MCF 10A (cell line): ENCODE results near the gene AFTPH. TPM values are rescaled to one million over a fixed set of nuclear protein-coding genes. Genes with fewer than 3 reads are reported as not detected.

Experiments
- BruUV-seq: library from RNA; stranded (reverse); fragments of 400-500 nt; replicated peaks from 2 replicates; lab custom pipeline; 2021; lab: Mats Ljungman, UMichigan
- CTCF ChIA-PET: fragments of 300-600 bp; sonication (Branson Sonifier 250); formaldehyde crosslinking; extraction: SDS; loops from one replicate; lab custom pipeline; 2021; ENCODE audit warnings: antibody characterized with exemption, inconsistent platforms; lab: Yijun Ruan, JAX
- POLR2A ChIA-PET: fragments of 300-600, 350-650 bp; sonication (Branson Sonifier 250); formaldehyde crosslinking; extraction: SDS; loops from one replicate; lab custom pipeline; 2020; ENCODE audit warnings: antibody characterized with exemption, inconsistent platforms; lab: Yijun Ruan, JAX
- DNase-seq: peaks from one replicate; pipeline ENCODE4 v3.0.0-alpha.2; 2018; ENCODE audit not compliant: unreplicated experiment
- H3K27ac Mint-ChIP-seq: one replicate; pipeline ENCODE4 v1.8.0; 2022; ENCODE audit warnings: mild to moderate bottlenecking, low read depth, mixed read lengths; ENCODE audit not compliant: unreplicated experiment
- H3K27me3 Mint-ChIP-seq: one replicate; pipeline ENCODE4 v1.8.0; 2022; ENCODE audit warnings: mixed read lengths; ENCODE audit not compliant: insufficient read depth, unreplicated experiment
- H3K36me3 Mint-ChIP-seq: one replicate; pipeline ENCODE4 v1.8.0; 2022; ENCODE audit warnings: mild to moderate bottlenecking, moderate library complexity, mixed read lengths; ENCODE audit not compliant: insufficient read depth, unreplicated experiment
- H3K4me1 Mint-ChIP-seq: one replicate; pipeline ENCODE4 v1.8.0; 2022; ENCODE audit warnings: mixed read lengths; ENCODE audit not compliant: insufficient read depth, unreplicated experiment
- H3K4me3 Mint-ChIP-seq: one replicate; pipeline ENCODE4 v1.8.0; 2022; ENCODE audit warnings: mild to moderate bottlenecking, moderate library complexity, mixed read lengths; ENCODE audit not compliant: unreplicated experiment
- H3K9me3 Mint-ChIP-seq: one replicate; pipeline ENCODE4 v1.8.0; 2022; ENCODE audit warnings: mixed read lengths; ENCODE audit not compliant: unreplicated experiment
- intact Hi-C: fragments of 100-400 bp; cut with micrococcal nuclease; formaldehyde crosslinking; loops from 2 replicates; pipeline ENCODE4 v1.14.1; 2022
- total RNA-seq: library from RNA; stranded (reverse); gene quantifications from 2 replicates; pipeline ENCODE4 v1.2.3, GENCODE V29; 2022
- TF ChIP-seq, protein P1 (sequence below): fragments of 200-600 bp; IDR thresholded peaks from one replicate; pipeline ENCODE4 v1.8.0; 2022; ENCODE audit warnings: antibody characterized with exemption, mild to moderate bottlenecking; ENCODE audit not compliant: unreplicated experiment

Gene AFTPH
- total RNA-seq, 1 experiment from 2014 or later, result 24.7 TPM

DNA sequence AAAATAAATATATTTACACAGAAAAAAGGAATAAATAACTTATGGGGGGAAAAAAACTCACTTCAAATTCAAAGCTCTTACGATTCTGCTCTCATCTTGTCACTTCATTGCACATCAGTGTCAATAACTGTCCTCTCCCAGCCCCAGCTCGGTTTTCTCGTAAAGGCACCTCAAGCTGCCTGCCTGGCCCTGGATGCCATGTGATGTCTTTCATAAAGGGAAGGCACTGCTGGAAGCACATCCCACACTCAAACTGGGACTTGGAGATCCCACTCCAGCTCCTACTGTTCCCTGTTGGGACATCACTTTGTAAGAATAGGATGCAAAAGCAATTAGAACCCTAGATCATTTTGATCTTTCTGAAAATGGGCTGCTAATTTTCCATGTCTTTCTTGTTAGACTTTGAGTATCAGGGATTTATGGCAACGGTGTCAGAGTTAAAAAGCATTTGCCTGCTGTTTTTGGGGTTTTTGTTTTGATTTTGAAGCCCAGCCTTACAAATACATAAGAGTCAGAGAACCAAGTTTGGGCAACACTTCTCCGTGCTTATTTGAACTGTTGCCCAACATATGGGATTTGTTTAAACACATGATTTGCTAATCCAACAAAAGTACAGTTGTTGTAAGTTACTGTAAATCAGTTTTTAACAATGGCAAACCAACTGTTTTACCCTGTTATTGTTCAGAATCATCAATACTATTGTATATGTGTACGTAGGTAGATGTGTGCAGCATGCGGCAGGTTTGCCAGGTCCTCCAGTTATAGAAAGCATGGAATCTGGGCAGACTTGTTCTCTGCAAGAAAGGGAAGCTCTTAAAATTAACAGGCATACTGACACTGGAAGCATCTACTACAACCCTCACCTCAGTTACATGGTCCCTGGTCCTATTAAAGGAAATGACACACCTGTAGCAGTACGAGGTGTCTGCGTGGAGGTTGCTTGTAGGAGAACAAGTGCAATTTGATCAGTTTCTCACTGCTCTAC is 109.0 kb downstream of the AFTPH start:
- CTCF ChIA-PET, result interaction anchor here (0.9 to 1.0 kb wide), 3 partner anchors 8 to 153 kb away, joined by 3 read pairs; no protein-coding TSS in a partner anchor
- H3K9me3 Mint-ChIP-seq, result no peaks in the 10 kb centered on the region
- BruUV-seq, result no TSS peak

DNA sequence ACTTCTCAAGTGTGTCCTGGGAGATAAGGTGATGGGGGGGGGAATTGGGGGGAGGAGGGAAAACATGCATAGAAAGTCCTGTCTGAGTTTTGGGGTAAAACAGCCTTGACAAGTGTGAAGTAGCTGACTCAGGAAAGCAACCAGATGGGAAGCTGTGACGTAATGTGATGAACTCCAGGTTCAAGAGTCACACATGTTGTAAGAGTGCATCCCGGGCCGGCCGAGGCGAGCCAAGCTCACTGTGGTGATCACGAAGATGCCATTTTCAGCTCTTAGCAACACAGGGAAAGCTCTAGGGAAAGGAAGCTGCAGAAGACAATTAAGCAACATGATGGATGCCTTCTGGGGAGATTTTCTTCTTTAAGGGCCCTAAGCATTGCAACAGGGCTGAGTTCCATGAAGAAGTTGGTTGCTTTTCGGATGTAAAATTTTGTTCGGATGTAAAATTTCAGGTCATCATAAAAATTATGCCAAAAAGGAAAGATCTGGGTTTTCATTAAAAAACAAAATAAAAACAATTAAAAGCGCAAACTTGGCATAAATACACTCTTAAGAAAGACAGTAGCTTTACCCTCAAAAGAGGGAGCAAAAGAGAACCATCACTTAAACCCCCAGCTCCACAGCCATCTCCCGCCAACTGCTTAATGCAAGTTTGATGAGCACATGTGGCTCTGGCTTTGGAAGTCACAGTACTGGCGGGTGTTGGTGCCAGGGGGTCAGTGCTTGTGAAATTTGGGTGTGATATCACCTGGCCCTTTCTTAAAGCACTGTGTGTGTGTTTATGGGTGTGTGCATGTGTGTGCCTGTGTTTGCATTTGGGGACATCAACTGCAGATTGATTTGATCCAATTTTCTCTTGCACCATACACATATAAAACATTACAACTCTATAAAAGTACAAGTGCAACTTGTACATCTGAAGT is 110.5 kb downstream of the AFTPH start:
- POLR2A ChIA-PET, result interaction anchor here (1.0 to 12.6 kb wide), 8 partner anchors 9 to 133 kb away, joined by 3 to 216 read pairs (median 4); partner anchors contain the start of gene SERTAD2
- Mint-ChIP-seq H3K36me3 (peaks cover 43% of the 10 kb centered on the region), H3K4me1 (peaks cover 17% of the 10 kb centered on the region), H3K27ac (no peak overlapping the region), H3K27me3 (no peaks in the 10 kb centered on the region), H3K9me3 (no peaks in the 10 kb centered on the region), H3K4me3 (no peak overlapping the region)
- CTCF ChIA-PET, result interaction anchor here (0.6 to 1.1 kb wide), 3 partner anchors 9 to 282 kb away, joined by 3 to 4 read pairs (median 4); no protein-coding TSS in a partner anchor
- BruUV-seq, result TSS peak; percentile 11
- intact Hi-C loops, result no loop called here
- TF ChIP-seq, protein P1, sequence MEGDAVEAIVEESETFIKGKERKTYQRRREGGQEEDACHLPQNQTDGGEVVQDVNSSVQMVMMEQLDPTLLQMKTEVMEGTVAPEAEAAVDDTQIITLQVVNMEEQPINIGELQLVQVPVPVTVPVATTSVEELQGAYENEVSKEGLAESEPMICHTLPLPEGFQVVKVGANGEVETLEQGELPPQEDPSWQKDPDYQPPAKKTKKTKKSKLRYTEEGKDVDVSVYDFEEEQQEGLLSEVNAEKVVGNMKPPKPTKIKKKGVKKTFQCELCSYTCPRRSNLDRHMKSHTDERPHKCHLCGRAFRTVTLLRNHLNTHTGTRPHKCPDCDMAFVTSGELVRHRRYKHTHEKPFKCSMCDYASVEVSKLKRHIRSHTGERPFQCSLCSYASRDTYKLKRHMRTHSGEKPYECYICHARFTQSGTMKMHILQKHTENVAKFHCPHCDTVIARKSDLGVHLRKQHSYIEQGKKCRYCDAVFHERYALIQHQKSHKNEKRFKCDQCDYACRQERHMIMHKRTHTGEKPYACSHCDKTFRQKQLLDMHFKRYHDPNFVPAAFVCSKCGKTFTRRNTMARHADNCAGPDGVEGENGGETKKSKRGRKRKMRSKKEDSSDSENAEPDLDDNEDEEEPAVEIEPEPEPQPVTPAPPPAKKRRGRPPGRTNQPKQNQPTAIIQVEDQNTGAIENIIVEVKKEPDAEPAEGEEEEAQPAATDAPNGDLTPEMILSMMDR, result no peak
- DNase-seq, result no peak

More for the DNA sequence above, 109.0 kb downstream of the AFTPH start:
- TF ChIP-seq, protein P1, result no peak
- H3K4me3 Mint-ChIP-seq, result no peak overlapping the region
- DNase-seq, result no peak
- H3K27me3 Mint-ChIP-seq, result no peaks in the 10 kb centered on the region
- POLR2A ChIA-PET, result interaction anchor here (1.0 to 1.9 kb wide), 4 partner anchors 10 to 16 kb away, joined by 3 to 5 read pairs (median 4); no protein-coding TSS in a partner anchor
- intact Hi-C loops, result no loop called here
- peaks cover 53% of the 10 kb centered on the region for H3K36me3 Mint-ChIP-seq
- peaks cover 7% of the 10 kb centered on the region for H3K4me1 Mint-ChIP-seq
- no peak overlapping the region for H3K27ac Mint-ChIP-seq

DNA sequence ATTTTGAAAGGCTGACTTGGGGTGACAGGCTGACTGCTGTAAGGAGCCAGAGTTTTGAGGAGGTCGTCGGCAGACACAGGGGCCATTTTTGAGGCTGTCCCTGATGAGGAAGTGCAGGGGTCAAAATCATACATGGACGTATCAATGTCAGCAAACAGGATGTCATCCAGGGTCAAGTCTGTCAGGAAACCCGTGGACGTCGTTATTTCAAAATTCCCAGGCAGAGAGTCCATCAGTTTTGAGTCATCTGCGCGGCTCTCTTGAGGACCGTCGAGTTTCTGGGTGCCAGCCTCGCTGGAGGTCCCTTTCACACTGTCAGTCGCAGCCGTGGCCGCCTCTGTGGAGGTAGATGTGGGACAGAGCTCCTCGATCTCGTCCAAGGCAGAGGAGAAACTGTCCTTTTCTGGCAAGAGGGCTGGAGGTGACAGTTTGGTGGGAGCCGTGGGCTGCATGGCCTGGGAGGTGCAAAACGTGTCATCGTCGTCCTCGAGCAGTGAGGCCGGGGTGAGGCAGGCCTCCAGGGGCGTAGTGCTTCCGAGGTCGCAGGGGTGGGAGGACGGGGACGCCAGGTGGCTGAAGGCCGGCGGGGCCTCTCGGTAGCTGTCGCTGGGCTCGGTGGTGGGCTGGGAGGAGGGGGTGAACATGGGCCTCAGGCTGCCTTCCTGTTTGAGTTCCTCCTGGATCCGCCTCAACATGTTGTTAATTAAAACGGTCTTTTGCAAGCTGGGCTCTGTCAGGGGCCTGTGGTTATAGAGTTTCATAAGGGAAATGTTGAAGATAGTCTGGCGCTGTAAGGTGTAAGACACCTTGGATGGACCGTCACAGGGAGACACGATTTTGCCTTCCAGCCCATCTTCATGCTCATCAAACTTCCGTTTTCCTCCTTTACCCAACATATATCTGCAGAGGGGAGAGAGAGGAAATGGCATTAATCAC is 112.1 kb downstream of the AFTPH start:
- Mint-ChIP-seq H3K36me3 (peaks cover 36% of the 10 kb centered on the region), H3K27me3 (no peaks in the 10 kb centered on the region), H3K4me1 (peaks cover 21% of the 10 kb centered on the region), H3K9me3 (no peaks in the 10 kb centered on the region), H3K4me3 (no peak overlapping the region), H3K27ac (no peak overlapping the region)
- BruUV-seq, result no TSS peak
- intact Hi-C loops, result no loop called here
- ChIA-PET CTCF (no interaction called here), POLR2A (interaction anchor here (0.6 to 12.6 kb wide), 4 partner anchors 8 to 1885 kb away, joined by 3 to 216 read pairs (median 8); partner anchors contain the start of gene SERTAD2)
- TF ChIP-seq, protein P1, result no peak
- DNase-seq, result no peak
